Lower leg skin (tissue), 4 donors: ENCODE data around the gene KYNU. TPM values are rescaled to one million over a fixed set of nuclear protein-coding genes. Genes with fewer than 3 reads are reported as not detected.
"Not testable (repeated sequence)": the region's sequence is repeated elsewhere in the genome, so short reads cannot be mapped to it uniquely, and the experiment has no call there.

ENCODE experiments used
- DNase-seq, 2 donors: peaks; one replicate each; pipeline ENCODE4 v3.0.0-alpha.2; 2019; ENCODE audit warnings: low spot score in 2 of 2
- H3K4me3 ChIP-seq: fragments of 200-600 bp; sonication (generic); 2 replicates; pipeline ENCODE4 v1.5.1; 2017; ENCODE audit warnings: mild to moderate bottlenecking, low read depth; ENCODE audit not compliant: poor library complexity, severe bottlenecking
- CTCF ChIP-seq, 3 donors: fragments of 450-650 bp; IDR thresholded peaks; one replicate each; pipeline ENCODE4 v1.5.1; 2016; ENCODE audit warnings: antibody characterized with exemption in 3 of 3, mild to moderate bottlenecking in 3 of 3, moderate library complexity in 2 of 3
- POLR2A ChIP-seq, 2 donors: fragments of 450-650 bp; IDR thresholded peaks; one replicate each; pipeline ENCODE4 v1.6.1; 2016 to 2017; ENCODE audit warnings: antibody characterized with exemption in 2 of 2, mild to moderate bottlenecking in 1 of 2, moderate library complexity in 1 of 2
- WGBS, 2 donors: methylation state at CpG; one replicate each; pipeline ENCODE4 v1.1.5; 2018; 5-methylcytosine and 5-hydroxymethylcytosine counted together
- intact Hi-C: fragments of 100-400 bp; cut with DNase I; formaldehyde crosslinking; loops from one replicate; pipeline ENCODE4 v1.15.0; 2023; ENCODE audit warnings: low total_unique reads
- total RNA-seq, 4 donors: library from RNA; depleted of rRNA; stranded (reverse); fragments of >200 nt; gene quantifications; one replicate each; pipeline ENCODE4 v1.1.0, GENCODE V29; 2016

KYNU gene
- total RNA-seq, 4 donors from 2014 or later: 1.2 to 6.1 (median 2.6) TPM

GRCh38 chr2:142940606-142941223 lies 63.3 kb downstream of the KYNU start:
- no peak for DNase-seq
- TF ChIP-seq POLR2A (IDR thresholded peaks at IDR 0.05): no peak
- no peak for TF ChIP-seq CTCF (IDR thresholded peaks at IDR 0.05)
- H3K4me3 ChIP-seq: no peak overlapping the region
- intact Hi-C loops: no loop called here
- 57 to 59% methylated on average over 2 of the region's 2 CpGs for WGBS, 2 donors

- intact Hi-C loops: no loop called here
- TF ChIP-seq CTCF (IDR thresholded peaks at IDR 0.05): no peak
- DNase-seq: no peak
- 92 to 93% methylated on average over 1 of the region's 1 CpG for WGBS, 2 donors
- no peak overlapping the region for H3K4me3 ChIP-seq
Measured at GRCh38 chr2:142942690-142943089, 65.2 kb downstream of the KYNU start.

GRCh38 chr2:142944264-142944663 lies 66.8 kb downstream of the KYNU start:
- TF ChIP-seq CTCF (IDR thresholded peaks at IDR 0.05): no peak
- no peak overlapping the region for H3K4me3 ChIP-seq
- DNase-seq: no peak
- intact Hi-C loops: no loop called here

GRCh38 chr2:142944721-142945120 lies 67.3 kb downstream of the KYNU start:
- TF ChIP-seq CTCF (IDR thresholded peaks at IDR 0.05) (no peak), POLR2A (IDR thresholded peaks at IDR 0.05) (no peak)
- intact Hi-C loops: no loop called here
- no peak for DNase-seq
- no peak overlapping the region for H3K4me3 ChIP-seq

GRCh38 chr2:142946941-142947340 lies 69.5 kb downstream of the KYNU start:
- TF ChIP-seq POLR2A (IDR thresholded peaks at IDR 0.05): no peak
- TF ChIP-seq CTCF (IDR thresholded peaks at IDR 0.05): no peak
- DNase-seq: no peak
- intact Hi-C loops: no loop called here
- WGBS, 2 donors: 93 to 94% methylated on average over 1 of the region's 1 CpG
- no peak overlapping the region for H3K4me3 ChIP-seq

- DNase-seq, H3K4me3 ChIP-seq, intact Hi-C loops: not testable (repeated sequence)
- 77 to 84% methylated on average over 2 of the region's 2 CpGs for WGBS, 2 donors
Measured at GRCh38 chr2:142948723-142949122, 71.3 kb downstream of the KYNU start.

- intact Hi-C loops, DNase-seq, H3K4me3 ChIP-seq: not testable (repeated sequence)
- 92 to 94% methylated on average over 2 of the region's 2 CpGs for WGBS, 2 donors
Measured at GRCh38 chr2:142950323-142950722, 72.9 kb downstream of the KYNU start.
